ENCODE data around the gene NOS1AP.

The NOS1AP gene

DNA sequence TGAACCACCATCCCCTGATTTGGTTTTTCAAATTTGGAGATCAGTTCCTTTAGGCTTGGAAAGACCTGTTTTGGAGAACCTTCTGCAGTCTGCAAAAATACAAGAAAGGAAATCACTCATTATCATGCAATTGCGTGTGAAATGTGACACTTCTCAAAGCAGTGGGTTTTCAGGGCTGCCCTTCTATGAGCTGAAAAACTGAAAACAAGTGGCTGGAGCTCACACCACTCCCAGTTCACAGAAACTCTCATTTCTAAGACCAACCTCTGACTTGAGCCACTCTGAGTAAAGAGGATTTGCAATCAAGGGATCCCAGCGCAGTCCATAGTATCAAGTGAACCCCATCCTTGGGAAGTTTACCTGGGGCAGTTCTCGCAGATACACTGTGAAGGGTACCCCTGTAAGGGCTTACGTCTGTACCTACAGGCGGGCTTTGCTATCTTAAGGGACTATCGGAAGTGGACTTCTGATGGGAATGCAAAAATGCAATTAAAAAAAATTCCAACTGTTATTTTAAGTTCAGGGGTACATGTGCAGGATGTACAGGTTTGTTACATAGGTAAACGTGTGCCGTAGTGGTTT, 329.6 kb downstream of the NOS1AP start:
- Histone ChIP-seq H3K9me2 (replicated peaks; ENCODE audit: insufficient read depth, low read length) (no peaks in the 10 kb centered on the region), H3K4me2 (ENCODE audit: low read depth, low read length) (no peak overlapping the region)
- no peak for DNase-seq

GRCh38 chr1:162400790-162401355, 331.4 kb downstream of the NOS1AP start:
- Histone ChIP-seq H3K9ac (ENCODE audit: low read length) (no peak overlapping the region), H2AFZ (ENCODE audit: low read length) (no peak overlapping the region), H4K20me1 (ENCODE audit: insufficient read depth, low read length) (no peaks in the 10 kb centered on the region)

More for the DNA sequence above, 329.6 kb downstream of the NOS1AP start:
- H3F3A ChIP-seq (ENCODE audit: insufficient read depth, low read length): no peaks in the 10 kb centered on the region
- no peaks in the 10 kb centered on the region for H4K20me1 ChIP-seq (ENCODE audit: insufficient read depth, low read length)
- TF ChIP-seq EZH2phosphoT487 (IDR thresholded peaks at IDR 0.05; ENCODE audit: low read length) (no peak), EZH2 (optimal IDR thresholded peaks at IDR 0.05; ENCODE audit: low read depth, low read length) (no peak)
- TF ChIP-seq, protein P1, sequence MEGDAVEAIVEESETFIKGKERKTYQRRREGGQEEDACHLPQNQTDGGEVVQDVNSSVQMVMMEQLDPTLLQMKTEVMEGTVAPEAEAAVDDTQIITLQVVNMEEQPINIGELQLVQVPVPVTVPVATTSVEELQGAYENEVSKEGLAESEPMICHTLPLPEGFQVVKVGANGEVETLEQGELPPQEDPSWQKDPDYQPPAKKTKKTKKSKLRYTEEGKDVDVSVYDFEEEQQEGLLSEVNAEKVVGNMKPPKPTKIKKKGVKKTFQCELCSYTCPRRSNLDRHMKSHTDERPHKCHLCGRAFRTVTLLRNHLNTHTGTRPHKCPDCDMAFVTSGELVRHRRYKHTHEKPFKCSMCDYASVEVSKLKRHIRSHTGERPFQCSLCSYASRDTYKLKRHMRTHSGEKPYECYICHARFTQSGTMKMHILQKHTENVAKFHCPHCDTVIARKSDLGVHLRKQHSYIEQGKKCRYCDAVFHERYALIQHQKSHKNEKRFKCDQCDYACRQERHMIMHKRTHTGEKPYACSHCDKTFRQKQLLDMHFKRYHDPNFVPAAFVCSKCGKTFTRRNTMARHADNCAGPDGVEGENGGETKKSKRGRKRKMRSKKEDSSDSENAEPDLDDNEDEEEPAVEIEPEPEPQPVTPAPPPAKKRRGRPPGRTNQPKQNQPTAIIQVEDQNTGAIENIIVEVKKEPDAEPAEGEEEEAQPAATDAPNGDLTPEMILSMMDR (IDR thresholded peaks at IDR 0.05; ENCODE audit: low read length): no peak
- H3K36me3 ChIP-seq (replicated peaks; ENCODE audit: insufficient read depth, low read length): no peaks in the 10 kb centered on the region
- no peaks in the 10 kb centered on the region for H3K9me3 ChIP-seq (replicated peaks; ENCODE audit: insufficient read depth, low read length)
- H3K4me1 ChIP-seq (ENCODE audit: low read length): no peaks in the 10 kb centered on the region
- no peaks in the 10 kb centered on the region for H3K27me3 ChIP-seq (replicated peaks; ENCODE audit: insufficient read depth, low read length)
- no peak overlapping the region for H3K4me3 ChIP-seq (ENCODE audit: low read length)
- H3K27ac ChIP-seq (ENCODE audit: low read length): no peak overlapping the region
- no peak overlapping the region for H2AFZ ChIP-seq (ENCODE audit: low read length)
- H3K79me2 ChIP-seq (ENCODE audit: low read length): no peaks in the 10 kb centered on the region
- H3K9ac ChIP-seq (ENCODE audit: low read length): no peak overlapping the region

GRCh38 chr1:162404550-162405160, 335.2 kb downstream of the NOS1AP start:
- TF ChIP-seq EZH2phosphoT487 (IDR thresholded peaks at IDR 0.05; ENCODE audit: low read length) (no peak), EZH2 (optimal IDR thresholded peaks at IDR 0.05; ENCODE audit: low read depth, low read length) (no peak)
- TF ChIP-seq, protein P1 (IDR thresholded peaks at IDR 0.05; ENCODE audit: low read length): no peak
- H3F3A ChIP-seq (ENCODE audit: insufficient read depth, low read length): peaks cover 11% of the 10 kb centered on the region
- no peak for DNase-seq
- no peaks in the 10 kb centered on the region for H3K27me3 ChIP-seq (replicated peaks; ENCODE audit: insufficient read depth, low read length)
- H3K36me3 ChIP-seq (replicated peaks; ENCODE audit: insufficient read depth, low read length): no peaks in the 10 kb centered on the region
- H3K9ac ChIP-seq (ENCODE audit: low read length): no peak overlapping the region
- H4K20me1 ChIP-seq (ENCODE audit: insufficient read depth, low read length): no peaks in the 10 kb centered on the region
- H3K79me2 ChIP-seq (ENCODE audit: low read length): no peaks in the 10 kb centered on the region
- peaks cover 26% of the 10 kb centered on the region for H3K4me1 ChIP-seq (ENCODE audit: low read length)
- no peaks in the 10 kb centered on the region for H3K9me3 ChIP-seq (replicated peaks; ENCODE audit: insufficient read depth, low read length)
- H3K27ac ChIP-seq (ENCODE audit: low read length): no peak overlapping the region
- no peak overlapping the region for H3K4me3 ChIP-seq (ENCODE audit: low read length)
- no peaks in the 10 kb centered on the region for H3K9me2 ChIP-seq (replicated peaks; ENCODE audit: insufficient read depth, low read length)
- no peak overlapping the region for H2AFZ ChIP-seq (ENCODE audit: low read length)
- H3K4me2 ChIP-seq (ENCODE audit: low read depth, low read length): no peak overlapping the region

More at GRCh38 chr1:162400790-162401355, 331.4 kb downstream of the NOS1AP start:
- H3K36me3 ChIP-seq (replicated peaks; ENCODE audit: insufficient read depth, low read length): no peaks in the 10 kb centered on the region
- no peaks in the 10 kb centered on the region for H3F3A ChIP-seq (ENCODE audit: insufficient read depth, low read length)
- no peaks in the 10 kb centered on the region for H3K27me3 ChIP-seq (replicated peaks; ENCODE audit: insufficient read depth, low read length)
- H3K9me2 ChIP-seq (replicated peaks; ENCODE audit: insufficient read depth, low read length): no peaks in the 10 kb centered on the region
- no peak overlapping the region for H3K4me2 ChIP-seq (ENCODE audit: low read depth, low read length)
- no peak for DNase-seq
- H3K27ac ChIP-seq (ENCODE audit: low read length): no peak overlapping the region
- no peaks in the 10 kb centered on the region for H3K9me3 ChIP-seq (replicated peaks; ENCODE audit: insufficient read depth, low read length)
- H3K4me3 ChIP-seq (ENCODE audit: low read length): no peak overlapping the region
- 0 out of 2 replicates have a peak, but pooled peaks cover 2% of the 10 kb centered on the region for H3K4me1 ChIP-seq (ENCODE audit: low read length)
- H3K79me2 ChIP-seq (ENCODE audit: low read length): no peaks in the 10 kb centered on the region
- TF ChIP-seq EZH2phosphoT487 (IDR thresholded peaks at IDR 0.05; ENCODE audit: low read length) (no peak), EZH2 (optimal IDR thresholded peaks at IDR 0.05; ENCODE audit: low read depth, low read length) (no peak)
- TF ChIP-seq, protein P1 (IDR thresholded peaks at IDR 0.05; ENCODE audit: low read length): no peak
